GM12874 (cell line): ENCODE data around the gene RAB8A.

Experiments used
- TF ChIP-seq, protein P1 (sequence below): IDR thresholded peaks from 2 replicates; pipeline ENCODE4 v1.5.1; 2011; ENCODE audit warnings: low read depth, mild to moderate bottlenecking, control low read depth, low read length, moderate library complexity; ENCODE audit not compliant: insufficient read depth

RAB8A gene

DNA sequence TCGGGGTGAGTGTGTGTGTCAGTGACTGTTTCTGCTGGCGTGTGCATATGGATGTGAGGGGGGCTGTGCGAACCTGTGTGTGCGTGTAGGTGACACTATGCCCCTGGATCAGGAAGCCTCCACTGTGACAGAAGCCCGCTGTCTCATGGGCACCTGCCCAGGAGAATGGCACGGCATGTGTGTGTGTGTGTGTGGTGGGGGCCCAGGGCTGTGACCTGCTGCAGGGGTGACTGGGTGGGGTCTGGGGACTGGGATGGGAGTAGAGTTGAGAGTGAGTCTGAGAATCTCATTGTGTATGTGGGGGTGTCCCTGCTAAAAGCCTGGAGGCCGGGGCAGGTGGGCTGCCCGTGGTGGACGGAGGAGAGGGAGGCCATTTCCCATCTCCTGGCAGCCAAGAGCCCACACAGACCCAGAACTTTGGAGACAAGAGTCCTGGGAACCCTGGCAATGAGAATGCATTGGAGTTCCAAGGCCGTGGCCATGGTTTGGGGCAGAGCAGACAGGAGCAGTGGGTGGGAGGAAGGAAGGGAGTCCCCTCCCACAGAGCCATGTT is 41.8 kb upstream of the RAB8A start:
- TF ChIP-seq, protein P1, sequence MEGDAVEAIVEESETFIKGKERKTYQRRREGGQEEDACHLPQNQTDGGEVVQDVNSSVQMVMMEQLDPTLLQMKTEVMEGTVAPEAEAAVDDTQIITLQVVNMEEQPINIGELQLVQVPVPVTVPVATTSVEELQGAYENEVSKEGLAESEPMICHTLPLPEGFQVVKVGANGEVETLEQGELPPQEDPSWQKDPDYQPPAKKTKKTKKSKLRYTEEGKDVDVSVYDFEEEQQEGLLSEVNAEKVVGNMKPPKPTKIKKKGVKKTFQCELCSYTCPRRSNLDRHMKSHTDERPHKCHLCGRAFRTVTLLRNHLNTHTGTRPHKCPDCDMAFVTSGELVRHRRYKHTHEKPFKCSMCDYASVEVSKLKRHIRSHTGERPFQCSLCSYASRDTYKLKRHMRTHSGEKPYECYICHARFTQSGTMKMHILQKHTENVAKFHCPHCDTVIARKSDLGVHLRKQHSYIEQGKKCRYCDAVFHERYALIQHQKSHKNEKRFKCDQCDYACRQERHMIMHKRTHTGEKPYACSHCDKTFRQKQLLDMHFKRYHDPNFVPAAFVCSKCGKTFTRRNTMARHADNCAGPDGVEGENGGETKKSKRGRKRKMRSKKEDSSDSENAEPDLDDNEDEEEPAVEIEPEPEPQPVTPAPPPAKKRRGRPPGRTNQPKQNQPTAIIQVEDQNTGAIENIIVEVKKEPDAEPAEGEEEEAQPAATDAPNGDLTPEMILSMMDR: no peak

DNA sequence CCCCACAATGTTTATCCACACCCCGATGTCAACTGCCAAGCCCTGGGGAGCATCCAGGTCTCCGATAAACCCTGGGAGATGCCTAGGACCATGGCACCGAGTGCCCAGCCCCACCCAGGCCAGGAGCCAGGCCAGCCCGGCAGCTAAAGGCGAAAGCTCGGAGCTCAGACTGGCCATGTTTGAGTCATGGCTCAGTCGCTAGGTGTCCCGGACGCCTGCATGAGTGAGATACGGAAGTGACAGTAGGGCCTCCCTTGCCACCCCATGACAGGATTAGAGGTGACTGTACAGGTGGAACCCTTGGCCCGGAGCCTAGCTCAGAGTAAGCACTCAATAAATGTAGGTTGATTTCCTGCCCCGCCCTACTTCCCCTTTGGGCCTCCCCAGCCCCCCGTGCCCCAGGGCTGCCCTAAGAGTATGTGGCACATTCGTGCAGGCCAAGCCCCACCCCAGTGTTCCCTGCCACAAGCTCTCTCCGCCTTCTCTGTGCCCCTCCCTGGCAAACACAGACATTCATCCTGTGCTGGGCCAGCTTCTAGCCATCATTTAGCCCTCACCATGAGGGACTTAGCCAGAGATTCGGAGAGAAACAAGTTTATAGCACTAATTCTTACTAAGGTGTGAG is 41.2 kb upstream of the RAB8A start:
- TF ChIP-seq, protein P1: no peak

DNA sequence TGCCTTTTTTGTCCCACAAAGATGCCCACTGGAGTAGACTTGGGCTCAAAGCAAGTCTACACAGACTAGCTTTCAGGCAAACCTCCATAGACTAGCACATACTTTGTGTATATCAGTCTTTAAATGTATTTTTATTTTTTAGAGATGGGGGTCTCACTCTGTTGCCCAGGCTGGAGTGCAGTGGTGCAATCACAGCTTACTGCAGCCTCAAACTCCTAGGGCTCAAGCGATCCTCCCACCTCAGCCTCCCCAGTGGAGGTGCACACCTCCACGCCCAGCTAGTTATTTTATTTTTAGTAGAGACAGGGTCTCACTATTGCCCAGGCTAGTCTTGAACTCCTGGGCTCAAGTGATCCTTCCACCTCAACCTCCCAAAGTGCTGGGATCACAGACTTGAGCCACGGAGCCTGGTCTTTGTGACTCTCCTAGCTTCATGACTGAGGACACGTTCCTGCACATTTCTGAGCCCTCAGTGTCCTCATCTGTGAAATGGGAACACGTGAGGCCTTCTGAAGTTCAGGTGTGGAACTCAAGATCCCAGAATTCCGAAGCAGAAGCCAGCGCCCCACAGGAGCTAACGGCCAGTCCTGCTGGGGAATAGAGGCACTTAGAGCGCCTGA is 40.5 kb upstream of the RAB8A start:
- TF ChIP-seq, protein P1: no peak

DNA sequence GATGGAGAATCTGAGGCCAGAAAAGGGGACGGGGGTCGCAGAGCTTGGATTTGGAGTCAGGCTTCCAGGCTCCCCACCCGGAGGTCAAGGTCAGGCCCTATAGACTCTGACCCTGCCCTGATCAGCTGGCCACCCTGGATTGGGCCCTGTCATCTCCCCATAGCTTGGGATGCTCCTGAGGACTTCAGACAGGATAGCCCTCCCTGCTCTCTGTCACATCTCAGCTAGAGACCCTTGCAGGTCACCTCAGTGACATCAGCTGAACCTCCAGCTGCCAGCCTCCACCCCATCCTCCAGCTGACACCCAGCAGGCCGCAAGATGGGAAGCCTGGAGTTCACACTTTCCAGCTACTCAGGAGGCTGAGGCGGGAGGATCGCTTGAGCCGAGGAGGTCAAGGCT is 38.2 kb upstream of the RAB8A start:
- TF ChIP-seq, protein P1: no peak

DNA sequence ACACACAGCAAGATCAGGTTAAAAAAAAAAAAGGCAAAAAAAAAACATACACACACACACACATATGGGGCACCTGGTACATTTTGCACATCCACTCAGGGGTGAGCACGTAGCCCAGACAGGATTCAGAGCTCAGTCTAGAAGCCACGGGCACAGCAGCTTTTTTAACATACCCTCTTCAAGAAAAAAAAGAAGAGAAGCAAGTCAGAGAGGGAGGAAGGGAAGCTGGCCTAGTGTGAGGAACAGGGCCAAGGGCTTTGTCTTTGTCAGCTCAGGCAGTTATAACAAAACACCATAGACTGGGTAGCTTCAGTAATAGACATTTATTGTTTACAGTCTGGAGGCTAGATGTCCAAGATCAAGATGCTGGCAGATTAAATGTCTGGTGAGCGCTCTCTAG is 37.7 kb upstream of the RAB8A start:
- TF ChIP-seq, protein P1: no peak

DNA sequence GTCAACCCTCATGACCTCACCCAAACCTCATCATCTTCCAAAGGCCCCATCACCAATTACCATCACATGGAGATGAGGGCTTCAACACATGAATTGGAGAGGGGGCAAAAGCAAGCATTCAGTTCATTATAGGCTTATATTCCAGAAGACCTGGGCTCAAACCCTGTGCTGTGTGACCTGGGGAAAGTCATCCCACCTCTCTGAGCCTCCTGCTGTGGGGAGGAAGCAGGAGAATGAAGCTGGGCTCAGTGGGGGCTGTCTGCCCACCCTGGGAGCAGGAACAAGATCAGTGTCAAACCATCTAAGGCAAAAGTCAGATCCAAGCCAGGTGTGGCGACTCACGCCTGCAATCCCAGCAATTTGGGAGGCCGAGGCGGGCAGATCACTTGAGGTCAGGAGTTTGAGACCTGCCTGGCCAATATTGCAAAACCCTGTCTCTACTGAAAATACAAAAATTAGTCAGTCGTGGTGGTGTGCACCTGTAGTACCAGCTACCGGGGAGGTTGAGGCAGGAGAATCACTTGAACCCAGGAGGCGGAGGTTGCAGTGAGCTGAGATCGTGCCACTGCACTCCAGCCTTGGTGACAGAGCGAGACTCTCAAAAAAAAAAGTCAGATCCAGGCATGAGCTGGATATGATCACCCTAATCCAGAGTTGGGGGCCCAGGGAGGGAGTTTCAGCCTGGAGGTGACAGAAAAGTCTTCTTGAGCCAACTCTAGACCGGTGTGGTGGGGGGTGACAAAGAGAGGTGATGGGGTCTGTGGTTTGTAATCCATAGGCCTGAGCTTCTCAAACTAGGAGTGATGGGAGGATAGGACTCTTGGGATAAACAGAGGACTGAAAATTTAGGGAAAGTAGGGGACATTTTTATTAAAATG is 37.0 kb upstream of the RAB8A start:
- TF ChIP-seq, protein P1: no peak
